Activated CD4-positive, alpha-beta T cell treated with anti-CD3 and anti-CD28 coated beads, Interleukin-2, amount 50 U/mL, for 24 hours (primary cell): ENCODE results near the gene ZNF419.
A peak's percentile ranks its signal among the peaks of the same experiment; 100 is the strongest.

Experiments used
- DNase-seq, 2 donors: peaks; one replicate each; pipeline ENCODE4 v3.0.0-alpha.2; 2020; ENCODE audit warnings: low read depth in 1 of 2, low spot score in 1 of 2

Gene ZNF419

GRCh38 chr19:57527136-57527881 lies 39.8 kb downstream of the ZNF419 start, which contains the start of gene ZNF549:
Gene ZNF549 (plus strand): TSS chr19:57527356. CDS start chr19:57527574, 218 bp downstream.
- DNase-seq: peak; percentile 71 to 88

- no peak for DNase-seq
Measured at GRCh38 chr19:57537953-57538547, 50.5 kb downstream of the ZNF419 start.
